T-helper 1 cell treated with Interleukin-12 subunit alpha and Interleukin-12 subunit beta and Interleukin-4 antibody, amounts not matched to agents 30 μg/mL and 1 μg/mL, for 36 hours (primary cell): ENCODE measurements around the gene SYNPR.

ENCODE experiments used
- H3K27ac Mint-ChIP-seq: one replicate; pipeline ENCODE4 v1.8.0; 2021; ENCODE audit warnings: mild to moderate bottlenecking, mixed read lengths
- H3K27me3 Mint-ChIP-seq: one replicate; pipeline ENCODE4 v1.8.0; 2021; ENCODE audit warnings: low read depth, mixed read lengths
- H3K36me3 Mint-ChIP-seq: one replicate; pipeline ENCODE4 v1.8.0; 2021; ENCODE audit warnings: low read depth, mixed read lengths
- H3K4me1 Mint-ChIP-seq: one replicate; pipeline ENCODE4 v1.8.0; 2021; ENCODE audit warnings: low read depth, mixed read lengths
- H3K4me3 Mint-ChIP-seq: one replicate; pipeline ENCODE4 v1.8.0; 2021; ENCODE audit warnings: mild to moderate bottlenecking, moderate library complexity, mixed read lengths
- H3K9me3 Mint-ChIP-seq: one replicate; pipeline ENCODE4 v1.8.0; 2021; ENCODE audit warnings: mixed read lengths

Gene SYNPR

GRCh38 chr3:63593779-63594178 lies 315.7 kb downstream of the SYNPR start:
- Mint-ChIP-seq H3K27ac (no peak overlapping the region), H3K4me1 (no peaks in the 10 kb centered on the region), H3K9me3 (peaks cover under 1% of the 10 kb centered on the region), H3K36me3 (no peaks in the 10 kb centered on the region), H3K27me3 (no peaks in the 10 kb centered on the region), H3K4me3 (no peak overlapping the region)

GRCh38 chr3:63595221-63595620 lies 317.1 kb downstream of the SYNPR start:
- Mint-ChIP-seq H3K4me3 (no peak overlapping the region), H3K27me3 (no peaks in the 10 kb centered on the region), H3K27ac (no peak overlapping the region), H3K9me3 (no peaks in the 10 kb centered on the region), H3K4me1 (no peaks in the 10 kb centered on the region), H3K36me3 (no peaks in the 10 kb centered on the region)

- no peak overlapping the region for H3K27ac Mint-ChIP-seq
- H3K4me1 Mint-ChIP-seq = no peaks in the 10 kb centered on the region
- no peaks in the 10 kb centered on the region for H3K36me3 Mint-ChIP-seq
- no peaks in the 10 kb centered on the region for H3K27me3 Mint-ChIP-seq
- no peaks in the 10 kb centered on the region for H3K9me3 Mint-ChIP-seq
- no peak overlapping the region for H3K4me3 Mint-ChIP-seq
These were observed 318.9 kb downstream of the SYNPR start for GRCh38 chr3:63597019-63597418.

- H3K4me3 Mint-ChIP-seq = no peak overlapping the region
- H3K36me3 Mint-ChIP-seq = no peaks in the 10 kb centered on the region
- no peaks in the 10 kb centered on the region for H3K9me3 Mint-ChIP-seq
- no peak overlapping the region for H3K27ac Mint-ChIP-seq
- no peaks in the 10 kb centered on the region for H3K27me3 Mint-ChIP-seq
- no peaks in the 10 kb centered on the region for H3K4me1 Mint-ChIP-seq
These were observed 329.6 kb downstream of the SYNPR start for GRCh38 chr3:63607716-63608115.

GRCh38 chr3:63609408-63609807 lies 331.3 kb downstream of the SYNPR start:
- Mint-ChIP-seq H3K27ac (no peak overlapping the region), H3K27me3 (no peaks in the 10 kb centered on the region), H3K9me3 (no peaks in the 10 kb centered on the region), H3K4me1 (no peaks in the 10 kb centered on the region), H3K4me3 (no peak overlapping the region), H3K36me3 (no peaks in the 10 kb centered on the region)

- H3K36me3 Mint-ChIP-seq = no peaks in the 10 kb centered on the region
- H3K4me1 Mint-ChIP-seq = no peaks in the 10 kb centered on the region
- no peaks in the 10 kb centered on the region for H3K9me3 Mint-ChIP-seq
- H3K27me3 Mint-ChIP-seq = no peaks in the 10 kb centered on the region
- H3K4me3 Mint-ChIP-seq = no peak overlapping the region
- no peak overlapping the region for H3K27ac Mint-ChIP-seq
These were observed 331.7 kb downstream of the SYNPR start for GRCh38 chr3:63609834-63610233.

- no peak overlapping the region for H3K4me3 Mint-ChIP-seq
- H3K27me3 Mint-ChIP-seq = no peaks in the 10 kb centered on the region
- no peak overlapping the region for H3K27ac Mint-ChIP-seq
- H3K4me1 Mint-ChIP-seq = no peaks in the 10 kb centered on the region
- H3K36me3 Mint-ChIP-seq = no peaks in the 10 kb centered on the region
- no peaks in the 10 kb centered on the region for H3K9me3 Mint-ChIP-seq
These were observed 333.3 kb downstream of the SYNPR start for GRCh38 chr3:63611382-63611781.

- Mint-ChIP-seq H3K9me3 (no peaks in the 10 kb centered on the region), H3K4me3 (no peak overlapping the region), H3K4me1 (no peaks in the 10 kb centered on the region), H3K36me3 (no peaks in the 10 kb centered on the region), H3K27me3 (no peaks in the 10 kb centered on the region), H3K27ac (no peak overlapping the region)
These were observed 335.5 kb downstream of the SYNPR start for GRCh38 chr3:63613561-63613960.

GRCh38 chr3:63617391-63617790 lies 339.3 kb downstream of the SYNPR start:
- no peak overlapping the region for H3K27ac Mint-ChIP-seq
- H3K36me3 Mint-ChIP-seq = no peaks in the 10 kb centered on the region
- H3K27me3 Mint-ChIP-seq = no peaks in the 10 kb centered on the region
- H3K9me3 Mint-ChIP-seq = no peaks in the 10 kb centered on the region
- H3K4me1 Mint-ChIP-seq = no peaks in the 10 kb centered on the region
- no peak overlapping the region for H3K4me3 Mint-ChIP-seq

GRCh38 chr3:63624941-63625560 lies 346.9 kb downstream of the SYNPR start:
- Mint-ChIP-seq H3K4me3 (no peak overlapping the region), H3K27me3 (no peaks in the 10 kb centered on the region), H3K27ac (no peak overlapping the region), H3K9me3 (no peaks in the 10 kb centered on the region), H3K4me1 (no peaks in the 10 kb centered on the region), H3K36me3 (no peaks in the 10 kb centered on the region)

- no peaks in the 10 kb centered on the region for H3K27me3 Mint-ChIP-seq
- H3K9me3 Mint-ChIP-seq = peaks cover 4% of the 10 kb centered on the region
- no peaks in the 10 kb centered on the region for H3K36me3 Mint-ChIP-seq
- no peaks in the 10 kb centered on the region for H3K4me1 Mint-ChIP-seq
- H3K4me3 Mint-ChIP-seq = no peak overlapping the region
- H3K27ac Mint-ChIP-seq = no peak overlapping the region
These were observed 353.6 kb downstream of the SYNPR start for GRCh38 chr3:63631670-63632069.

- Mint-ChIP-seq H3K27ac (no peak overlapping the region), H3K4me1 (no peaks in the 10 kb centered on the region), H3K27me3 (no peaks in the 10 kb centered on the region), H3K9me3 (peaks cover 4% of the 10 kb centered on the region), H3K4me3 (no peak overlapping the region), H3K36me3 (no peaks in the 10 kb centered on the region)
These were observed 357.1 kb downstream of the SYNPR start for GRCh38 chr3:63635186-63635585.

- no peak overlapping the region for H3K27ac Mint-ChIP-seq
- H3K27me3 Mint-ChIP-seq = no peaks in the 10 kb centered on the region
- H3K4me1 Mint-ChIP-seq = no peaks in the 10 kb centered on the region
- no peaks in the 10 kb centered on the region for H3K36me3 Mint-ChIP-seq
- peaks cover 4% of the 10 kb centered on the region for H3K9me3 Mint-ChIP-seq
- H3K4me3 Mint-ChIP-seq = no peak overlapping the region
These were observed 361.7 kb downstream of the SYNPR start for GRCh38 chr3:63639806-63640205.

GRCh38 chr3:63642488-63642887 lies 364.4 kb downstream of the SYNPR start:
- peaks cover 4% of the 10 kb centered on the region for H3K9me3 Mint-ChIP-seq
- H3K27ac Mint-ChIP-seq = no peak overlapping the region
- no peaks in the 10 kb centered on the region for H3K4me1 Mint-ChIP-seq
- H3K36me3 Mint-ChIP-seq = no peaks in the 10 kb centered on the region
- no peaks in the 10 kb centered on the region for H3K27me3 Mint-ChIP-seq
- no peak overlapping the region for H3K4me3 Mint-ChIP-seq

GRCh38 chr3:63644212-63644797 lies 366.2 kb downstream of the SYNPR start:
- H3K4me1 Mint-ChIP-seq = no peaks in the 10 kb centered on the region
- H3K4me3 Mint-ChIP-seq = no peak overlapping the region
- H3K27ac Mint-ChIP-seq = no peak overlapping the region
- H3K27me3 Mint-ChIP-seq = no peaks in the 10 kb centered on the region
- peaks cover 9% of the 10 kb centered on the region for H3K9me3 Mint-ChIP-seq
- H3K36me3 Mint-ChIP-seq = no peaks in the 10 kb centered on the region
